22Rv1 (cell line): ENCODE results near the gene POMGNT2.

Source experiments
- ZFX ChIP-seq: fragments of 450-650 bp; IDR thresholded peaks from 2 replicates; pipeline ENCODE4 v1.6.1; 2017; ENCODE audit warnings: antibody characterized with exemption, borderline replicate concordance
- TF ChIP-seq, protein P1 (sequence below): fragments of 450-650 bp; IDR thresholded peaks from 2 replicates; pipeline ENCODE4 v1.5.1; 2017; ENCODE audit warnings: mild to moderate bottlenecking

DNA sequence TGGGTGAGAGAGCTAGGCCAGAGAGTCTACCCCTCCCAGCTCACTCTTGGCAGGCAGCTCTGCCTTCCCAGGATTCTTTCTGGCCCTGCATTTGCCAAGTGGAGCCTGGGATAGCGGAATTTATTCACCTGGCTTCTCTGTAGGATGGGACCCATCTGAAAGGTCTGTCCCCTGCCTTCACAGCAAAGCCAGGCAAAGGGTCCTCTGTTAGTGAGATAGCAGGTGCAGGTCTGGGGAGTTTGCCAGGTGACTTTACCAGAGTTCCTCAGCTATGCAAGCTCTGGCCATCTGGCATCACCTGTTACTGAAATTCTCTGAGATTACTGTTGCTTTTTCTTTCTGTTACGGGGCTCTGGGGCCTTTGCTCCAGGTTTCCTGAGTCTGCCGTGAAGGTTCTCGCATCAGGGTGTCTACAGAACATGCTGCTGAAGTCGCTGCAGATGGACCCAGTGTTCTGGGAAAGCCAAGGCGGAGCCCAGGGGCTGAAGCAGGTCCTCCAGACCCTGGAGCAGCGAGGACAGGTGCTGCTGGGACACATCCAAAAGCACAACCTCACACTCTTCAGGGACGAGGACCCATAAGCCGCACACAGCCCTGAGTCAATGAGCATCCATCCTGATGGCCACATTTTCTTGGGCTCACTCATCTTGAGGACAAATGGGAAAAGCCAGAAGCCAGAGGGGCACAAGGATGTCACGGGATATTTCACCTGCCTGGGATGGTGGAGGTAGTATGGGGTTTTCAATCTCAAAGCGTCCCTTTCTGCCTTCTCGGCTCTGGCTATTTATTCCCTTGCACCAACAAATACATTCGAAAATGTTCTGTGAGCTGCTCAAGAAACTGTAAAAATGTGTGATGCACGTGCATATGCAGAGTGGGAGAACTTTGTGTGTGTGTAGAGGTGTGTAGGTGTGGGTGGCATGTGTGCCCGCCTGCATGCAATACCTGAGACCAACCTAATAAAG lies 49.8 kb downstream of the POMGNT2 start:
- TF ChIP-seq, protein P1, sequence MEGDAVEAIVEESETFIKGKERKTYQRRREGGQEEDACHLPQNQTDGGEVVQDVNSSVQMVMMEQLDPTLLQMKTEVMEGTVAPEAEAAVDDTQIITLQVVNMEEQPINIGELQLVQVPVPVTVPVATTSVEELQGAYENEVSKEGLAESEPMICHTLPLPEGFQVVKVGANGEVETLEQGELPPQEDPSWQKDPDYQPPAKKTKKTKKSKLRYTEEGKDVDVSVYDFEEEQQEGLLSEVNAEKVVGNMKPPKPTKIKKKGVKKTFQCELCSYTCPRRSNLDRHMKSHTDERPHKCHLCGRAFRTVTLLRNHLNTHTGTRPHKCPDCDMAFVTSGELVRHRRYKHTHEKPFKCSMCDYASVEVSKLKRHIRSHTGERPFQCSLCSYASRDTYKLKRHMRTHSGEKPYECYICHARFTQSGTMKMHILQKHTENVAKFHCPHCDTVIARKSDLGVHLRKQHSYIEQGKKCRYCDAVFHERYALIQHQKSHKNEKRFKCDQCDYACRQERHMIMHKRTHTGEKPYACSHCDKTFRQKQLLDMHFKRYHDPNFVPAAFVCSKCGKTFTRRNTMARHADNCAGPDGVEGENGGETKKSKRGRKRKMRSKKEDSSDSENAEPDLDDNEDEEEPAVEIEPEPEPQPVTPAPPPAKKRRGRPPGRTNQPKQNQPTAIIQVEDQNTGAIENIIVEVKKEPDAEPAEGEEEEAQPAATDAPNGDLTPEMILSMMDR, result no peak
- TF ChIP-seq ZFX, result no peak
